H1 (cell line): ENCODE measurements around the gene SHISA6. TPM values are rescaled to one million over a fixed set of nuclear protein-coding genes. Genes with fewer than 3 reads are reported as not detected.

ENCODE experiments used
- ATF2 ChIP-seq: IDR thresholded peaks from 2 replicates; pipeline ENCODE4 v1.6.1; 2012; ENCODE audit warnings: low read length, inconsistent platforms
- ATF3 ChIP-seq: IDR thresholded peaks from 2 replicates; pipeline ENCODE4 v1.6.1; 2011; ENCODE audit warnings: low read depth, mild to moderate bottlenecking, low read length; ENCODE audit not compliant: insufficient read depth
- SIN3A ChIP-seq, 2 experiments: IDR thresholded peaks in 1 of 2; conservative IDR thresholded peaks in 1 of 2; 2 replicates each; pipeline ENCODE4 v1.6.1; 2011 to 2012; ENCODE audit warnings: low read length in 2 of 2, improper control_type of control experiment in 1 of 2, low read depth in 1 of 2, mild to moderate bottlenecking in 1 of 2
- ZNF274 ChIP-seq: IDR thresholded peaks from 2 replicates; pipeline ENCODE4 v1.7.0; 2012; ENCODE audit warnings: low read length, borderline replicate concordance; ENCODE audit errors: extremely low read depth
- polyA plus RNA-seq, 7 experiments: library from polyadenylated mRNA; depleted of rRNA in 3 of 7; stranded (reverse) in 5 of 7; unstranded in 2 of 7; fragments of >200 nt in 5 of 7; fragments of 200-250 nt in 2 of 7; gene quantifications; 1 replicate in 5 of 7; 2 replicates in 1 of 7; 4 replicates in 1 of 7; pipeline versions ENCODE4 v1.2.1 to v1.2.3, GENCODE V29; 2011 to 2013; ENCODE audit warnings: missing spikeins in 2 of 7, mixed read lengths in 2 of 7
- total RNA-seq: library from RNA; stranded (reverse); fragmentation: NEBNext Ultra II Directional; extraction: Animal tissue kit (Norgen Biotek cat#: 25700); gene quantifications from 2 replicates; pipeline ENCODE4 v1.2.1, GENCODE V29; 2021

The SHISA6 gene
- total and polyA plus RNA-seq, 2 of the 8 experiments (the other 6 are each of a cell fraction or from before 2014, with no cell fraction given): 2.9 to 4.8 TPM

GRCh38 chr17:11515901-11516300 is 274.9 kb downstream of the SHISA6 start (continued):
- TF ChIP-seq ATF2: no peak
- no peak for TF ChIP-seq ATF3
- TF ChIP-seq ZNF274: no peak
- no peak for TF ChIP-seq SIN3A (conservative IDR thresholded peaks at IDR 0.05 in 1 of 2, IDR thresholded peaks at IDR 0.05 in 1 of 2; ENCODE audit: low read depth in 1 of 2, low read length in 2 of 2)
